PC-9 (cell line): Measurements from ENCODE around the gene GNB1.

ENCODE experiments used
- EZH2 ChIP-seq: fragments of 200-600 bp; sonication (generic); IDR thresholded peaks from 2 replicates; pipeline ENCODE4 v1.8.0; 2017; ENCODE audit warnings: antibody characterized with exemption, low read depth
- TF ChIP-seq, protein P1 (sequence below): fragments of 200-600 bp; sonication (generic); conservative IDR thresholded peaks from 2 replicates; pipeline ENCODE4 v1.6.1; 2017; ENCODE audit warnings: mixed run types, antibody characterized with exemption, mild to moderate bottlenecking, moderate library complexity

DNA sequence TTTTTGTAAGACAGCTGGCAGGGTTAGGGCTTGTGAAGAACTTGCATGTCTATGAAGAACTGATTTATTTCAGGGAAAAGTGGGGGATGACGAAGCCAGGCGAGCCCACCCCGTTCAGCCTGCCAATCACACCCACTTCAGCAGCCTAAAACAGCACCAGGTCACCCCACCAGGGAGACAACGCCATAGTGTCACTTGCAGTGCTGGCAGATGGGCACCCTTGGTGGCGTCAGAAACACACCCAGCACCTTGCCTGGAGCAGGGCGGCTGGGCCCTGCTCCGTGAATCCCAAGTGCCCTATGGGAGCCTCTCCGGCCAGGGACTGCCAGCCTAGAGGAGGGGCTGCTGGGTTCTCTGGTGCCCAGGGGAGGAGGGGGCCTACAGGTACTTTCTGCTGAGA lies 107.6 kb downstream of the GNB1 start:
- TF ChIP-seq, protein P1, sequence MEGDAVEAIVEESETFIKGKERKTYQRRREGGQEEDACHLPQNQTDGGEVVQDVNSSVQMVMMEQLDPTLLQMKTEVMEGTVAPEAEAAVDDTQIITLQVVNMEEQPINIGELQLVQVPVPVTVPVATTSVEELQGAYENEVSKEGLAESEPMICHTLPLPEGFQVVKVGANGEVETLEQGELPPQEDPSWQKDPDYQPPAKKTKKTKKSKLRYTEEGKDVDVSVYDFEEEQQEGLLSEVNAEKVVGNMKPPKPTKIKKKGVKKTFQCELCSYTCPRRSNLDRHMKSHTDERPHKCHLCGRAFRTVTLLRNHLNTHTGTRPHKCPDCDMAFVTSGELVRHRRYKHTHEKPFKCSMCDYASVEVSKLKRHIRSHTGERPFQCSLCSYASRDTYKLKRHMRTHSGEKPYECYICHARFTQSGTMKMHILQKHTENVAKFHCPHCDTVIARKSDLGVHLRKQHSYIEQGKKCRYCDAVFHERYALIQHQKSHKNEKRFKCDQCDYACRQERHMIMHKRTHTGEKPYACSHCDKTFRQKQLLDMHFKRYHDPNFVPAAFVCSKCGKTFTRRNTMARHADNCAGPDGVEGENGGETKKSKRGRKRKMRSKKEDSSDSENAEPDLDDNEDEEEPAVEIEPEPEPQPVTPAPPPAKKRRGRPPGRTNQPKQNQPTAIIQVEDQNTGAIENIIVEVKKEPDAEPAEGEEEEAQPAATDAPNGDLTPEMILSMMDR: no peak
- TF ChIP-seq EZH2: no peak
